COLO668 (cell line): ENCODE results near the gene DPPA3.
"Not testable (repeated sequence)": the region's sequence is repeated elsewhere in the genome, so short reads cannot be mapped to it uniquely, and the experiment has no call there.

ENCODE experiments used
- DNase-seq: peaks from one replicate; lab custom pipeline; 2025; ENCODE audit not compliant: unreplicated experiment; lab: John Stamatoyannopoulos, UW

Gene DPPA3

DNA sequence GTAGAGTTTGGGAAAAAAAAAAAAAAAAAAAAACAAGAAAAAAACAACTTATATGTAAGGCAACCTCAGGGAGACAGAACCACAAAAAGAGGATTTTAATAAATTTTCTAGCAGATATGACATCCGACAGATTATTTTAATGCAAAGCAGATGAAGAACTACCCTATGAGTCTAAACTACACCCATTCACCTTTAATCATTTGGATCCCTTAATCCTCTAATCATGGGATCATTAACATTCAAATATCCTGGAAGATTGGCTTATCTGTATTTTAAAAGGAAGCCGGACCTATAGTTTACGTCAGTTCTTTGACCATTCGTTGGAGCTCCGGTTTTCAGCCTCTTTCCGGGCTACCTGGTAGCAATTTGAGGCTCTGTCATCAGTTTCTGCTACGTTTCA lies at the start of gene DPPA3:
Gene DPPA3 (plus strand): TSS at position 301 of the 400 bp plus-strand sequence. CDS start 138 bp downstream, outside the sequence.
- no peak for DNase-seq

DNA sequence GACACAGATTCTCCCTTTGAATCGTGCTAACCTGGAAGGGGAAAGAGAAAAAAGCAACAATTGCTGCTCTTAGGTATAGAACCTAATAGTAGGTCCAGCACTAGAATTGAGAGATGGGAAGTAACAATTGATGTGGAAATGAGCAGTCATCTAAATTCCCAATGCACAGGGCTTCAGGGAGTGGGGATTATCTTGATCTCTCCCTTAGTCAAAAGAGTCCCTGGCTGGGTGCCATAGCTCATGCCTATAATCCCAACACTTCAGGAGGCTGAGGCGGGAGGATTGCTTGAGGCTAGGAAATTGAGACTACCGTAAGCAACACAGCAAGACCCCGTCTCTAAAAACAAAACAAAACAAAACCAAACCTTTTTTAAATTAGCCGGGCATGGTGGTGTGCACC lies 49.5 kb upstream of the DPPA3 start:
- no peak for DNase-seq

DNA sequence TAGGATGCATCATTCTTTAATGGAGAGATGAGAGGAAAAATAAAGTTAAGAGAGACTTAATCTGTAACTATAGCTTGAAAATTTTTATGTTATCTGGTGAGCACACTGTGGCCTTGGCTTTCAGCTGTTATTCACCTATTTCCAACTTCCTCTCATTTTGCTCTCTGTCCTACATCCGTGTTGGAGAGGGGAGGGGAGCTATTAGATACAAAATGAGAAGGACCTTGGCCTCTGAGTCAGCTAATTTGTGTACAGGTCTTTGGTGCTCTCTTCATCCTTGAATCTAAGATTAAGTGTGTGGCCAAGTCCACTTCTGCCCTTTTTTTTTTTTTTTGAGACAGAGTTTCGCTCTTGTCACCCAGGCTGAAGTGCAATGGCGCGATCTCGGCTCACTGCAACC lies 44.6 kb upstream of the DPPA3 start:
- DNase-seq = no peak

DNA sequence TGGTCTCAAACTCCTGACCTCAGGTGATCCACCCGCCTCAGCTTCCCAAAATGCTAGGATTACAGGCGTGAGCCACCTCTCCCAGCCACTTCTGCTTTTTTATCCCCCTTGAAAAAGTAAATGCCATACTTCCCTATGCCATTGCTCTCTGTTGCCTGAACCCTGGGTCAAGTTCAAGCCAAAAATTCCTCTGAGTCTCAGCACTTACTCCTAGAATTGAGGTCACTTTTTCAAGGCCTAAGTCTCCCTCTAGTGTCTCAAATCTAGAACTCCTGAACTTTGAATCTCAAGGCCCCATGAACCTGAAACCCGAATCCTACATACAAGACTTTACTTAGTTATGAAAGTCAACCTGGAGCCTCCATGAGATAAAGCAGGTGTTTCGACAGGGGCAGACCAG lies 44.1 kb upstream of the DPPA3 start:
- DNase-seq = no peak

DNA sequence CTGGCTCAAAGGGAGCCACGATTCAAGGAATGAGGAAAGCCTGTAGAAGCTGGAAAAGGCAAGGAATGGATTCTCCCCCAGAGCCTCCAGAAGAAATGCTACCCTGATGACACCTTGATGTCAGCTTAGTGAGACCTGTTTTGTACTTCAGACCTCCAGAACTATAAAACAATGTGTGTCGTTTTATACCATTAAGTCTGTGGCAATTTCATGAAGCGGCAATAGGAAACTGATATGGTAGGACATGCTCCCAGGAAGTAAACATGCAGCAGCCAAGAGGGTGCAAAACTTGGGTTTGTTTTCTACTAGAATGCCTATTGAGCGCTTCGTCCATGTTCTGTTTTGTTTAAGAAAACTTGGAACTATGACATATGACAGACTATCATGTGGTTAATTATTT lies 43.1 kb upstream of the DPPA3 start:
- no peak for DNase-seq

- DNase-seq = not testable (repeated sequence)
Measured at GRCh38 chr12:7675455-7675854, 35.8 kb upstream of the DPPA3 start.

DNA sequence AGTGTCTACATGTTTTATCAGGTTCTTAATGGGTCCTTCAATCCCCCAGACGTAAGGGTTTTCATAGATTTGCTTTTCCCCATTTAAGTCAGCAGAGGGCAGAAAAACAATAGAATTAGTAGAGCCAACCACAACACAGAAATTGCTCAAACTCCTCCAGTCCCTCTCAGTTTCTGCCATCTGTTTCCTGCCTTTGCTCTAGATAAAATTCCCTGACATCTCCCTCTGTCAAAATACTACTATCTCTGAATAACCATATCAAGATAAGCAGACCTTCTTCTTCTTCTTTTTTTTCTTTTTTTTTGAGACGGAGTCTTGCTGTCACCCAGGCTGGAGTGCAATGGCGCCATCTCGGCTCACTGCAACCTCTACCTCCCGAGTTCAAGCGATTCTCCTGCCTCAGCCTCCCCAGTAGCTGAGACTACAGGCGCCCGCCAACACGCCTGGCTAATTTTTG lies 33.8 kb upstream of the DPPA3 start:
- DNase-seq = not testable (repeated sequence)

DNA sequence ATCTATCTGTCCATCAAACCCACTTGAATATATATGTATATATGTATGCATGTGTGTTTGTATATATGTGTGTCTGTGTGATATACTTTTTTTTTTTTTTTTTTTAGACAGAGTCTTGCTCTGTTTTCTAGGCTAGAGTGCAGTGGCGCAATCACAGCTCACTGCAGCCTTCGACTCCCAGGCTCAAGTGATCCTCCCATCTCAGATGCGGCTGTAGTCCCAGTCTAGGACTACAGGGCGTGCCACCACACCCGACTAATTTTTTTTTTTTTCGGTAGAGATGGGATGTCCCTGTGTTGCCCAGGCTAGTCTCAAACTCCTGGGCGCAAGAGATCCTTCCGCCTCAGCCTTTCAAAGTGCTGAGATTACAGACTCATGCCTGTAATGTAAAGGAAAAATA lies 32.5 kb upstream of the DPPA3 start:
- DNase-seq = no peak

DNA sequence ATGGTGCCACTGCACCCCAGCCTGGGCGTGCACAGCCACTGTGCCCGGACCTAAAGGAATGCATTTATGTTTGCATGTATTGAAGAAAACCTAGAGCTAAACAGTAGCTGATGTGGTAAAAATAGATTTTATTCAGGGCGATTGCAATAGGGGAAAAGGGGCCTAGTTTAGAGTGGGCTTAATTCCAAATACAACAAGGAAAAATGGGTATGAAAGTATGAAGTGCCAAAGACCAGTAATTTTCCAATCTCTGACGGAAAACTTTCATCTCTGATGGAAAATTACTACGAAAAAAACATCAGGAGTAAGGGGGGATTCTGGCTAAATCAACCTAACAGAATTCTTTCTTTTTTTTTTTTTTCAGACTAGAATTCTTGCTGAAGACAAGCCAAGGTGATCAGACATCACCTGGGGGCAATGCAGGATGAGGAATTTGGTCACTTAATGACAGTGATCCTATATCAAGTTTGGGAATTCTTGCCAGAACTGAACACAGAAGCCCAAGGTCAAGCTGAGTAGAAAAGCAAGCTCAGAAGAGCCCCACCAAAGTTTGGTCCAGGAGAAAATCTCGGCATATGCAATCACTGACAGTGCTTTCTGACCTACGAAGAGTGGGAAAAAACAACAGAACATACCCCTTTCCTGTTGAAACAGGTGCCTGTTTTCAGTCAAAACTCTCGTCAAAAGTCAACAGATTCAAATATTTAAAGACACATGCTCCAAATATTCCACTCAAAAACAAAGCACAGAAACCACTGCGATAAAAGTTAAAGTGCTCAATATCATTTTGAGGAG lies 31.8 kb upstream of the DPPA3 start:
- DNase-seq = no peak

DNA sequence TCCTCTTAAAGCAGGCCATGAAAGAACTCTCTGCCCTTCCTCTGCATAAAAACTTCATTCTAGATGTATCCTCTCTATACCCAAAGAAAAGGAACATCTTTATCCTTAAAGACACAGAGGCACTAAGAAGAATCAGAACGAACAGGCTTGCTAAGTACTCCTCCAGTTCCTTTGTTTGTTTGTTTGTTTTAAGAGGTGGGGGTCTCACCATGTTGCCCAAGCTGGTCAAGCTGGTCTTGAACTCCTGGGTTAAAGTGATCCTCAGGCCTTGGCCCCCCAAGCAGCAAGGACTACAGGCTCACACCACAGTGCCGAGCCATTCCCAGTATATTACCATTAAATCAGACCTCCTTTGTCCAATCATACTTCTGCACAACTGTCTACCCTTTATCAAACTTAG lies 29.7 kb upstream of the DPPA3 start:
- no peak for DNase-seq

GRCh38 chr12:7693793-7694192 lies 17.4 kb upstream of the DPPA3 start:
- DNase-seq = no peak

DNA sequence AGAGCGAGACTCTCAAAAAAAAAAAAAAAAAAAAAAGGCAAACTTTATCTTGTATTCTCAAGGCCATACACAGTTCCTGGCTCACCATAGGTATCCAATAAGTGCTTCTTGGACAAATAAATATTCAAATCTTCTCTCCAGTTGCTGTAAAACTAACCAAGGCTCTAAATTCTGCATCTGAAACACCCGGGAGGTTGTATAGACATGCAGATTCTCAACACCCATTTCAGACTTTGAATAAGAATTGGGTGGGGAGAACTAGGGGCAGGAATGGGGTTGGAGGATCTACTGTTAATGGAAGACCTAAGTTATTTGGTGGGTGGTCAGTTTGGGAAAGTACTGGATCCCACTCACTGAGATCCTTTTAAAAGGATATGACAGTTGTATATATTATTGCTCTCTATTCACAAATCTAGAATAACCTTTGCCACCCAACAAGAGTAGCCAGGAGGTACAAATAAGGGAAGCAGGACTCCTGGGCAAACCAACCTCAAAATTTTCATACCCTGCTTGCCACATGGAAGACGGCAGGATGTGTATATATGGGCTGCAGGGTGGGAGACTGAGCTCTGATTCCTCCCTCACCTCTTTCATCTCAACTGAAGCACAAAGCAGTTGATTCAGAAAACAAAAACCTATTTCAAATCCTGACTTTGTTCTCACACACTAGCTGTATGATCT lies 16.5 kb upstream of the DPPA3 start:
- no peak for DNase-seq

DNA sequence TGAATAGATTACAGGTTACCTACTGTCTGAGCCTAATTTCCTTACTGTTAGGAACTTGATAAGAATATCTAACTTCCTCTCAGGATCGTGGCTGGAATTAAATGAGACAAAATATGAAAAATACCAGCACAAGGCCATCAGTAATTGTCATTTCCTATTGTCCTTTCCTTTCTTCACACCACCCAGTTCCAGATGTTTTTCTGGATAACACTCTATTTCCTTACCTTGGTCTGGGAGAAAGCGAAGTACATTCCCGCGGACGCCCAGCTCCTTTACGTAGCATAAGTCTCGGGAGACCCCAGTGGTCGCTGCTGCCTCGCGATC lies 16.0 kb upstream of the DPPA3 start:
- no peak for DNase-seq

GRCh38 chr12:7695566-7696197 lies 15.6 kb upstream of the DPPA3 start, which contains the start of gene GDF3:
Gene GDF3 (minus strand): TSS chr12:7695775. CDS start chr12:7695728, 47 bp downstream.
- no peak for DNase-seq

GRCh38 chr12:7705846-7706245 lies 5.4 kb upstream of the DPPA3 start:
- no peak for DNase-seq

DNA sequence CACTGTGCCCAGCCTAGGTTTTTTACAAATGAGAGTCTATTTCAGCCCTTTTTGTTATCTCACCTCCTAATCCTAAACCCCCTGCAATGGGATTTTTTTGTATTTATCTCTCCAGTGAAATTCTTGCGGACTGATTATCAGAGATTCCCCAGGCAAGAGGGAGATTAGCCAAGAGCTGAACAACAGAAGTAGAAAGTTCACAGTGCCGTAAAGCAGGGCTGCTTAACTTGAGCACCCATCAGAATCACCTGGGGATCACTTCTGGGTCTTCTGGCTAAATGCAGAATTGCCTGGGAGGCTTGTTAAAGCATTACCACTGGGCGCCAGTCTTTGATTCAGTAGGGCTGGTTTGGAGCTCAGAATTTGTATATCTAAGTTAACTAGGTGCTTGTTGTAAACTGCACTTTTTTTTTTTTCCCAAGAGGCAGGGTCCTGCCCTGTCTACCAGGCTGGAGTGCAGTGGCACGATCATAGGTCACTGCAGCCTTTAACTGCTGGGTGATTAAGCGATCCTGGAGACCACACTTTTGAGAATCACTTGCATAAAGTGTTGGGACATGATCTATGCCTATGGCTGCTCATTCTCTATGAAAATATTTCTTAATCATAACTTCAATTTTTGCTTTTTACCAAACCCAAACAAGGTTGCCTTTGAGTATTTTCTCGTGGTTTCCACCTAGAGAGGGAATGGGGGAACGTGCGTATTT lies 1.1 kb upstream of the DPPA3 start:
- no peak for DNase-seq

- no peak for DNase-seq
Measured at GRCh38 chr12:7712841-7713442, 1.7 kb downstream of the DPPA3 start.

DNA sequence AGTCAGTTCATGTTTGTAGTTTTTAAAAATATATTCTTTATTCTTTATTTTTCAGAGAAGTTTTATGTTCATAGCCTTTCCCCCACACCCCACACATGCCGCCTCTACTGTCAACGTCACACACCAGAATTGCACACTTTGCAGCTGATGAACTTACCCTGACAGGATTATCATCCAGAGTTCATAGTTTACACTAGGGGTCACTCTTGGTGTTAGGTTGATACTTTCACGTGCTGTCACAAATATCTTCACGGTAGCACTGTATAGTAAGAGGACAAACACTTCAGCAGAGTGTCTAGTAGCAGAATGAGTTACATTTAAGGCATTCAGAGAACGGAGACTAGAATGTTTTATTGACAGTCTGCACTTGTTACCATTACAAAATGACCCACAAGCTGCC lies 5.1 kb downstream of the DPPA3 start:
- no peak for DNase-seq

- no peak for DNase-seq
Measured at GRCh38 chr12:7719946-7720730, 8.9 kb downstream of the DPPA3 start.

DNA sequence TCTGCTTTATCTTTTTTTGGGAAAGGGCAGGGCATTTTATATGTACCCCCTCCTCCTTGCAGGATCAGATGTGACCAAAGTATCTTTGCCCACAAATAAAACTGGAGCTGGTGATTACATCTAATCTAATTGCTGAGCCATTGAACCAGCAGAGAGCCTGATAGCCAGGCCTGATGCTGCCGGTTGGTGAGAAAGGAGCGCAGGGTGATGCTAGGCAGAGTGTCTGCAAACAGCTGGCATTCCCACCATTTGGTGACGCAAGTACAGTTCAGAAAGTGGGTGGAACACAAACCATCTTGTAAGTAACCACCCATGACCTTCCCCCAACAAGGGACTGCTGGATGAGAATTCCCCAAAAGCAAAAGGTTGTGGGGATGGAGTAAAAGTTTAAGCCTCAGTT lies 12.7 kb downstream of the DPPA3 start:
- DNase-seq = no peak
